Activated naive CD8-positive, alpha-beta T cell treated with anti-CD3 and anti-CD28 coated beads, Interleukin-2, amount 50 U/mL, for 16 hours (primary cell): Measurements from ENCODE around the gene INMT.
"Not testable (repeated sequence)": the region's sequence is repeated elsewhere in the genome, so short reads cannot be mapped to it uniquely, and the experiment has no call there.

Experiments
- DNase-seq: peaks from one replicate; pipeline ENCODE4 v3.0.0-alpha.2; 2020; ENCODE audit warnings: low read depth, low spot score

The INMT gene

GRCh38 chr7:30751696-30752273, at the start of gene INMT:
Gene INMT, plus strand, starts transcription at chr7:30752135. Its CDS starts 16 bp downstream, at chr7:30752151.
- DNase-seq: no peak

GRCh38 chr7:30702200-30702599, 49.7 kb upstream of the INMT start:
- no peak for DNase-seq

- no peak for DNase-seq
These were observed 48.2 kb upstream of the INMT start for GRCh38 chr7:30703756-30704155.

GRCh38 chr7:30705008-30705407, 46.9 kb upstream of the INMT start:
- DNase-seq: no peak

- no peak for DNase-seq
These were observed 46.3 kb upstream of the INMT start for GRCh38 chr7:30705596-30705995.

GRCh38 chr7:30706316-30706715, 45.6 kb upstream of the INMT start:
- no peak for DNase-seq

- no peak for DNase-seq
These were observed 45.0 kb upstream of the INMT start for GRCh38 chr7:30706908-30707307.

GRCh38 chr7:30707391-30708357, 44.3 kb upstream of the INMT start:
- no peak for DNase-seq

- DNase-seq: no peak
These were observed 43.5 kb upstream of the INMT start for GRCh38 chr7:30708412-30708811.

- DNase-seq: no peak
These were observed 43.0 kb upstream of the INMT start for GRCh38 chr7:30708983-30709382.

- no peak for DNase-seq
These were observed 42.4 kb upstream of the INMT start for GRCh38 chr7:30709549-30709948.

- DNase-seq: no peak
These were observed 41.3 kb upstream of the INMT start for GRCh38 chr7:30710669-30711068.

- no peak for DNase-seq
These were observed 38.5 kb upstream of the INMT start for GRCh38 chr7:30713392-30713791.

GRCh38 chr7:30714129-30714528, 37.8 kb upstream of the INMT start:
- no peak for DNase-seq

- no peak for DNase-seq
These were observed 34.8 kb upstream of the INMT start for GRCh38 chr7:30717181-30717580.

- DNase-seq: not testable (repeated sequence)
These were observed 32.5 kb upstream of the INMT start for GRCh38 chr7:30719434-30719833.

GRCh38 chr7:30721211-30721610, 30.7 kb upstream of the INMT start:
- no peak for DNase-seq

GRCh38 chr7:30722187-30722586, 29.7 kb upstream of the INMT start:
- no peak for DNase-seq

- DNase-seq: no peak
These were observed 29.3 kb upstream of the INMT start for GRCh38 chr7:30722671-30723070.

GRCh38 chr7:30723776-30724175, 28.2 kb upstream of the INMT start:
- no peak for DNase-seq

- DNase-seq: no peak
These were observed 25.5 kb upstream of the INMT start for GRCh38 chr7:30726296-30727006.
